Hematopoietic multipotent progenitor cell treated with erythropoietin and hydrocortisone succinate and interleukin-3 and kit ligand, for 4 days (in vitro differentiated cells): ENCODE measurements around the gene EDNRB.
A peak's percentile ranks its signal among the peaks of the same experiment; 100 is the strongest.
"Not testable (repeated sequence)": the region's sequence is repeated elsewhere in the genome, so short reads cannot be mapped to it uniquely, and the experiment has no call there.

ENCODE experiments used
- DNase-seq: peaks from one replicate; pipeline ENCODE4 v3.0.0-alpha.2; 2015

The EDNRB gene

DNA sequence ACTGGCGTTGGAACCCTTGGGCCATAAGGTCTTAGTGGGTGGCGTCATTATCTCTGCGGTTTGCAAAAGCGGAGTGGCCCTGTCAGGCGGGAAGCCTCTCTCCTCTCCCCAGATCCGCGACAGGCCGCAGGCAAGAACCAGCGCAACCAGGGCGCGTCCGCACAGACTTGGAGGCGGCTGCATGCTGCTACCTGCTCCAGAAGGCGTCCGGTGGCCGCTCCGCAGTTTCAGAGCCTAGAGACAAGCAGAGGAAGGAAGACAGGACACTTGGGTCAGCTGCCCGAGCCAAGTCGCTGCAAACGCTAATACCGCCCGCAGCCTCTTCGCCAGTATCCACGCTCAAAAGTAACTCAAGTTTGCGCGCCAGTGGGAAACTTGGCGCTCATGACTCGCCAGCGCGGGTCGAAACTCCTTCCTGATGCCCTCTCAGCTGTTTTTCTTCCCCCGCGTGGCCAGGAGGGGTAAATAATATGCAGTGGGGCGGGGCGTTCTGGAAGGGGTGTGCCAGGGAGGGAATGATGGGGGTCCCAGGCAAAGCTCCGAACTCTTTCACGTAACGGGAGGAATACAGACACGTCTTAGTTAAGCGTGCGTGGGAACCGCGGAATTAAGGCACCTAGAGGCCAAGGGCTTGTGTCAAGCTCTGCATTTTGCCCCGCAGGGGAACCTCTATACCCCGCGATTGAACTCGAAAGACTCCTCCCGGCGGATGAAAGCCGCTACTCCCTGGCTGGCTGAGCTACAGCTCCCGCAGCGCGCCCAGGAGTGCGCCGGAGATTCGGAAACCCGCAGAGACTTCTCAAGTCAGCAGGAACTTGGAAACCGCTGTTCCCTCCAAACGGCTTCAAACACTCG is at the start of gene EDNRB:
TSS of gene EDNRB (minus strand) at position 441 of the 855 bp plus-strand sequence. CDS start at position 183, 258 bp downstream.
- peak; percentile 65 for DNase-seq

DNA sequence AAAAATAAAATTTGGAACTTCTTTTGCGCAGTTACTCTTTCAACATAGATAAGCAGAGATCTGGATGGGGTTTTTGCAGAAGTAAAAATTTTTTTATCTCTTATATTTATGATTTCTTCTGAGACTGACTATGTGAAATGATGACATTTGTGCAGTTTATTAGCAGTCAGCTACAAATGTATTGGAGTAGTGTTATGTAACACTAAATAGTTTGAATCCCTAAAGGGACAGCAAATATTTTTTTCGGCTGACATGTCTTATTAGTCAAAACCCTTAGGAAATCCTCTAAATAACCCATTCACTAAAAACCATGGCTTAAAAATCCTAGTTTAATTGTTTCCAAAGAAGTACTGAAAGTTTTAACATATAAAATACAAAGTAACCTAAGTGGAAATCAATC is 48.0 kb upstream of the EDNRB start:
- no peak for DNase-seq

DNA sequence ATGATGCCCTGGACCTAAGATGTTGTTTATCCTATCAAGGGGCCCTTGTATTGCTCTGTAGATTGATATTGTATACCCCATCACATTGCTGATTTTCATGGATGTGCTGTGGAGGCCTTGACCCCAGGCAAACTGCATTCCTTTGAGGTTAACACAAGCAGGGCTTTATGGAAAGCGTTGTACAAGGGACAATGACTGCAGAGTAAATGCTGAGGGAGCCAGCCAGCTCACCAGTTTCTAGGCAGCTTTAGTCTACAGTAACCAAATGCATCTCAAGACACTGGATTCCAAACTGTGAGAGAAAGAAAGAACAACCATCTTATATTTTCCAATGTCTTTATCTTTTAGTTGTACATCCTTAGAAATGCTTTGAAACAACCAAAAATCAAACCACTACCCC is 34.1 kb upstream of the EDNRB start:
- no peak for DNase-seq

DNA sequence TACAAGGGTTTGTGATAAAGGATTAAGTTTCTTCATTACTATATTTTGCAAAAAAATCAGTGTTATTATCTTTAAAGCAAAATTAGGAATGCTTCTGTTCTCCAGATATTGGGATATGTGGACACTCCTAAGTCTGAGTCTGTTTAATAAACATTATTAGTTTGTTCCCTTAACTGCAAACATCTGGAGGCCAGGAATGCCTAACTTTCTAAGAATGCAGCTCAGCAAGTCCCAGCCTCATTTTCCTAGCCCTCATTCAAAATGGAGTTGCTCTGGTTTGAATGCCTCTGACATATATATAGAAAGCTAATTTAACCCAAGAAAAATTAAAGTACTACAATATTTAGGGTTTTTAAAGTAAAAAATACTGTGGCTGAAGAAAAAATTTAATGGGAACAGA is 33.6 kb upstream of the EDNRB start:
- DNase-seq, result no peak

DNA sequence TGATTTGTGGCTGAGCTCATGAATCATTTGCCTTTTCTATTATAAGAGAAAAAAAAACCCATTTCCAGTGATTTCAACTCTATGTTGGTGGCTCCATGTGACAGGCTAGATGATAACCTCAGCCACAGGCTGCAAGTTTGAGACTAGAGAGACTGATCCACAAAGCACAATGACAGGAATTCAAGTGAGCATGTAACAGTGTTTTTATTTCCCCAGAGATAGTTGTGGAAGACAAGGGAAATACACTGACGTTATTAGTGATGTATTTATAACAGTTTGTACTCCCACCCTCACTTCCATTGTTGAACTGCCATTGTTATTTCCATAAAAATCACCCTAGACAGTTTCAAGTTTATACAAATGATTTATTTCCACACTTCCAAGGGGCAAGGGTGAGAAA is 27.9 kb upstream of the EDNRB start:
- DNase-seq, result no peak

DNA sequence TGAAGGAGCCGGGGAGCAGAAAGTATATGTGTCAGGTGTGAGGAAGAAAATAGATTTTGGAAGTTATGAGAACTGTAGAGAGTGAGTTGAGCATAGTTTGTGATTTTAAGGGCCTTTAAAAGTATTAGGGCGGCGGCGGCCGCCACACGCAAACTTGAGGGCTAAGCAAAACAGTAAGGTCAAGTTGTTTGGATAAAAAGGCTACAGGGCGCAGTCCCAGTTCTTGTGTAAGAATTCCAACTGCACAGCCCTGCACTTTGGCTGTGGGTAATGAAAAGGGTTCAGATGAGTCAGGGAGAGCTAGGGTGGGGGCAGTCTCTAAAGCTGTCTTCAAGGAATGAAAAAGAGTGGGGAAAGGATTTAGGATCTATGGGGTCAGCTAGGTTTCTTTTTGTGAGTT is 16.4 kb upstream of the EDNRB start:
- DNase-seq, result not testable (repeated sequence)

DNA sequence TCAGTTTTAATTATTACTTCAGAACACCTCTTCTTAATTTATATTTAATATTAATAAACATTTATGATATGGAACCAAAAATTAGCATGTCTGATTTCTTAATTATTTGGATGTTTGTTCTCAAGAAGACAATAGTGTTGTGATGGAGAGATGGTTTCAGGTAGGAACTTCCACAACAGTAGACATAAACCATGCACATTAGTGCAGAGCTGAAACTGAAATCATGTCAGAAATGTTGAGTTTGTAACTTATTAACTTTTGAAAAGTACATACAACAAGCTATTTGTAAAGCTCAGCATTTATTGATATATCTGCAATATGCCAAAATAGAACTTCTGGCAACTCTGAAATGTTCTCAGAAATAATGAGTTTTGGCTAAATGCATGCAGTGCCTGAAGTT is 11.8 kb upstream of the EDNRB start:
- DNase-seq, result no peak

DNA sequence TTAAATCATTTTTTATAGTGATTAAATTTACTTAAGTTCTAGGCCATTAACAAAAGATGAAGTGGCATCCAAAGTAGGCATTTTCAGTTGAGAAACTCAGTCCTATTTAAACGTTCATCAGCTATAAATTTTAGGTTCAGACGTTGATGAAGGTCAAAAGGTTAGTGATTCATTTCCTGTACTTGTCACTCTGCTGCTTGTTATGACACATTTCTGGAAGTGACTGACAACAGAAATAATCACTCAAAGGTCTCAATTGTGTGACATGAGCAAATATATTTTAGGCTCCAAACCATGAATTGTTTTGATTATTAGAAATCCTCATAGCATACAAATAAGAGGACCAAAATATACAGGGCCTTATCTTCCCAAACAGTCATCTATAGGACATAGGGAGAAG is 10.3 kb upstream of the EDNRB start:
- peak; percentile 4 for DNase-seq

DNA sequence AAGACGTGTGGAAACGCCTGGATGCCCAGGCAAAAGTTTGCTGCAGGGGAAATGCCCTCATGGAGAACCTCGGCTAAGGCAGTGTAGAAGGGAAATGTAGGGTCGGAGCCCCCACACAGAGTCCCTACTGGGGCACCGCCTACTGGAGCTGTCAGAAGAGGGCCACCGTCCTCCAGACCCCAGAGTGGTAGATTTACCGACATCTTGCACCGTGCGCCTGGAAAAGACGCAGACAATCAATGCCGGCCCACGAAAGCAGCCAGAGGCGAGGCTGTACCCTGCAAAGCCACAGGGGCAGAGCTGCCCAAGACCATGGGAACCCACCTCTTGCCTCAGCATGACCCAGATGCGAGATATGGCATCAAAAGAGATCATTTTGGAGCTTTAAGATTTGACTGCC is 7.0 kb upstream of the EDNRB start:
- no peak for DNase-seq

DNA sequence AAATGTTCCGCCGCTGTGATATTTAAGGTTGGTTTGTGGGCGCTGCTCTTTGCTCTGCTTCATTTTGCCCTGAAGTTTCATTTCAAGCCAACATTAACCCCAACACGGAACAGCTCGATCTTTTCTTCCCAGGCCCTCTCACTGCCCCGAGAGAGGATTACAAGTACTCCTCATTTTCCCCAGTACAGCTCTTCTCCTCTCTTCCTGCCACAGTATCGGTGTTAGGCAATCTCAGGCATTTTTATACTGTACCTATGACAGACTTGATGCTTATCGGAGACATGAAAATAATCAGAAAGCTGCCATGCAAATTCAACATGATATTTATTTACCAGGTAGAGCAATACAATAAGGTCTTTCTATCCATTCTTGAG is 1.3 kb upstream of the EDNRB start:
- peak; percentile 1 for DNase-seq

DNA sequence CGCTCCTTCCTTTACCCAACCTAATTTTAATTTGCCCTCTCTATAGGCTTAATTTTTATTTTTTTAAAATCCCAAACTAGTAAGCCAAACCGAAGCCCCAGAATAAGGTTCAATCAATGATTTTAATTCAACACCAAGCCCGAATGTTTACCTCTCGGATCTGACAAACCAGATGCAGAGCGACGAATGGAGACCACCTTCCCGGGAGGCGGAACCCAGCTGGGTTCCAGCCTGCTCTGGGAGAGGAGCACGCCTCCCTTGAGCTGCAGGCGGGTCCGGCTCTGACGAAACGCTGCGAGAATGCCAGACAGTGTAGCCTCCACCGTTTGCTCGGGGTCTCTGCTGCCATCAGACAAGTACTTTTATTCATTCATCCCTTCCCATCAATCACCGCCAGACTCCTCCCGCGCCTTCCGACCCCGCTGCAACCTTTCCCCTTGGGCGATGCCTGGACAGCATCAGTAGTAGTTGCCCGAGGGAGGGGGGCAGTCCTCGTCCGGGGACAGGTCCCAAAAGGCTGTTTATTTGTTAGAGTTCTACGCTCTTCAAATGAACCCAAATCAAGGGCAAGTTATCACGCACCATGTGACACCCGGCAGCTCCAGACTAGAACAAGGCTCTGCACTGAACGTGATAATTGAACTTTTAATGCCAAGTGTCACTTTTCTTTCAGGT is 752 bp upstream of the EDNRB start:
- DNase-seq, result peak; percentile 43

DNA sequence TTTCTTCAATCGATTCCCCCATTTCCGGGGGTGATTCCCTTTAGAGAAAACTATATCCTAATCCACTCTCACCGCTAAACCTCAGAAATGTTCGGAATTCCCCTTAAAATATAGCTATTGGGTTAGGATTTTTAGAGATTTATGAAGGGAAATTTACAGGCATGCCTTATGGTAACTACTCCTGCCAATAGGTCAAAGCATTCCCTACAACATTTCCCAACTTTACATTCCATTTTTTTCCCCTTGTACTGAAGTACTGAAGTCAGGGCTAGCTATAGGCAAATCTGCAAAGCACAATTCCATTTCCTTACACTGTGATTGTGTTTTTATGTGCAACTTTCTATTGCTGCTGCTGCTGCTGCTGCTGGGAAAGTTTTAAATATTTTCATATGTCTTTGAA is 2.1 kb downstream of the EDNRB start:
- DNase-seq, result no peak

DNA sequence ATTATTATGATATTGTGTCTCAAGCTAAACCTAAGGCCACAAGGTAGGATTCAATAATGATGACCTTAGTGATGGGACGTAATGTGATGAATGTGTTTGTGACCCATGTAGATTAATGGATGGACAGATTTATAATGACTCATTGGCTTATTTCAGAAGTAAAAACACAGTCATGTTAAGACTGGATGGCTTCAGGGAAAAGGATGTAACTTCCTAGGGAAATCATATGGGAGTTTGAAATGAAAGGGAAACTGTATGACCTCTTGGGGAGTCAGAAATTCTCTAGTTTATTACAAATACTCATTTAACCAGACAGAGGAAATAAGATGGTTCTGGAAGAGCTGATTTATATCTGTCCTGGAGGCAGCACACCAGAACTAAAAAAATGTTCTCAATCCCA is 2.9 kb downstream of the EDNRB start:
- no peak for DNase-seq

DNA sequence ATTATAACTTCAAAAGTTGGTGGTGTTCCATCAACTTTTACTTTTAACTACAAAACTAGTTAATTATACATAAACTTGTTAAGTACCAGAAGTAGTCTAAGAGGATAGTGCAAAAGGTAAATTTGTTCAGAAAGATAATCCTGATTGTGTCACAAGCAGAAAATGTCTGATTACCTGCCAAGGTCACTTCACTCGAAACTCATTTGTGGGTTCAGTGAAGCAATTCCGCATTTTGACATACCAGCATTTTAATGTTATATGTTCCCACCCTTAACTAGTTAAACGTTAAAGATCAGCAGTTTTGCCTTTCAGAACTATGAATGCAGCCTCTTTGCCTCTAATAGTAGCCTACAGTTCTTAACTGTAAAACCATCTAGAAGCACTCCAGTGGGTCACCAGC is 5.6 kb downstream of the EDNRB start:
- DNase-seq, result no peak

DNA sequence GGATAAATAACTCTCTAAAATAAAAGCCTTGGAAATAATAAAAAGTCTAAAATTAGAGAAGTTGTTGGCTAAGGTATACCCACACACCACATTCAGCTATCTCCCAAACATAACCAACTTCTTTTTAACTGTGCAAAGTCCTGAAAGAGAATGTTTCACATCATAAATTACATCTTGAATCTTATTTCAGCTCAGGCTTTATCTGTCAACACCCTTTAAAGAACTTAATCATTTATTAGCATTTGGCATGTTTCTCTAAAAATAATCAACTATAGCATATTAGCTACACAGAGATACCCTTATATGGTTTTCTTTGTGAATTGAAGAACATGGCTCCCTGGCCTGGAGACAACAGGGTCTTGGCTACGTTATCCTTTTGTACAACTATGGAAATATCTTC is 6.9 kb downstream of the EDNRB start:
- no peak for DNase-seq

DNA sequence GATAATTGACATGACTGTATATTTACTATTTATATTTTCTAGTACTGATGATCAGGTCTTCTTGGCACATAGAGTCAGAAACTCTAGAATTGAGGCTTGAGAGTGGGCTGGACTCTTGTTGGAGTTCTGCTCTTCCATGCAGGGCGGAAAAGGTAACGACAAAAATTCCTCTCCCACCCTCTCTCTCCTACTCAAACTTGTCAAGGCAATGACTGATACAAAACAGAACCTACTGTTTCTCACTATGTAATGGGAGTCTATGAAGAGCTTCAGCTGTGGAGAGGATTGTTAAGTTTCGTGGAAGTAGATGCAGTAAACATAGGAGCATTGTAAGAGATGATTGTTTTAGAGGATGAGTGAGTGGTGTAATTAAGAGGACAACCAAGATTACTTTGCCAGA is 8.8 kb downstream of the EDNRB start:
- DNase-seq, result no peak

DNA sequence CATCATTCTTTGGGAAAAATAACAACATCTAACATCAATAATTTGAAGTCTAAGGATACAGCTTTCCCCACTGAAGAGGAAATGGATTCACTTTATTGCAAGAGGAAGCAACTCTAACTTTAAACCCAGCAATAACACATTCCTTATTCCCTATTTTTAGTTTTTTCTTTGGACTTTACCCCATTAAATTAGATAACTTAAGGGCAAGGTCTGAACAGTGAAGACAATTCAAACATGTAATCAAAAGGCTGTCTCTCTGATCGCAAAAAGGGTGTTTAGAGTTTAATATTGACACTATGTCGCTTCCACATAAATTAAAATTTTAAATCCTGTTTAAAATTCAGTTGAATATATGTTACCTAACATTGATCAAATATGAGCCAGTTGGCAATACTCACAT is 10.1 kb downstream of the EDNRB start:
- DNase-seq, result no peak

DNA sequence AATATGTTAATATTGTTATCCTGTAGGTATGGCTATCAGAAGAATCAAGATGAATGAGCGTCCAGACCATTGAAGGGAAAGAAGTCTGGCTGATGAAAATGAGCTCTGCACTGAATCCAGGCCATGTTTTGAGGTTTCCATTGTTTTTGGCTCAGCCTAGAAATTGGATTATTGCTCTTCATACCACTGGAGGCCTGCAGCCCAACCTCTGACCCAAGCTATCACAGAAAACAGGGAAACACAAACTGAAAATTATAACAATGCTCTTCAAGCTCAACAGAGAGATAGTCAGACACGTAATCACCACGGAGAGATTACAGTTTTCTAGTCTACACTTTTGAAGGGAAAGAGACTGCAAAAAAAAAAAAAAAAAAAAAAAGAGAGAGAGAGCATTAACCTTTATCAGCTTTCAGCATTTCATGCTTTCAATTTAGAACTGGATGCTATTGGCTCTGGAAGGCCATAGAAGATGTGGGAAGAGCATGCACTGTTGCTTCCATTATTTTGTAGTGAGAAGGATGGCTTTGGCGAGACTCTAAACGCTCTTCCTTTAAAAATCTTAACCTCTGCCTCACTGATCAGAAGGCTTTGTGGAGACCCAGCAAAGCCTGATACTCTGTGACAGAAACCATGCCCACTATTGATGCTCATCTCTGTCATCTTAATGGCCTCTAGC is 10.8 kb downstream of the EDNRB start:
- DNase-seq, result no peak

DNA sequence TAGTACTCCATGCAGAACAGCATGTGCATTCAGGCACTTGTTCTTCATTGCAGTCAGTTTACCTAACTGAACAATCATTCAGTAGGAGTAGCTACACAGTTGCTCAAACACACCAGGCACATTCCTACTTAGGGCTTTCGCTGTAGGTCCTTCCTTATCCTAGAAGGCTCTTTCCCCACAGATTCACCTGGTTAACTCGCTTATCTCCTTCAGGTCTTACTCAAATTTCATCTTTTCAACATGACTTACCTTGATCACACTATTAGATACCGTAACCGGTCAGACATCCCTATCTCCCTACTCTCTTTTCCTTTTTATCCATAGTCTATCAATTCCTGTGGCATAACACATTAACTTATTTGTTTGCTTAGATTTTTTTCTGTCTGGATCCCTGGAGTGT is 14.6 kb downstream of the EDNRB start:
- no peak for DNase-seq

DNA sequence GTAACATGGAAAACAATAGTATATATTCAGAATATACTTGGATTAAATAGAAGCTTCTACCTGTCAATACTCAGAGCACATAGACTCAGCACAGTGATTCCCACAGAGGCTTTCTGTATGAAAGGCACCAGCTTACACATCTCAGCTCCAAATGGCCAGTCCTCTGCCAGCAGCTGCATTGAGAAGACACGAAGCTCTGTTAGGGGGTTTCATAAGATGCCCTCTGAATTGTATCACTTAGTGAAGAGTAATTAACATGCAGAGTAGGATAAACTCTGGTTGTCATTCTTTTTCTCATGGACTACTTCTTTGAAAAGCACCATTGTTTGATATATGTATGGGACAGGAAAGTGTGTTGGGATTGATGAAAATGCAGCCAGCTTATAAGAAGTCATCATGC is 15.2 kb downstream of the EDNRB start:
- no peak for DNase-seq

DNA sequence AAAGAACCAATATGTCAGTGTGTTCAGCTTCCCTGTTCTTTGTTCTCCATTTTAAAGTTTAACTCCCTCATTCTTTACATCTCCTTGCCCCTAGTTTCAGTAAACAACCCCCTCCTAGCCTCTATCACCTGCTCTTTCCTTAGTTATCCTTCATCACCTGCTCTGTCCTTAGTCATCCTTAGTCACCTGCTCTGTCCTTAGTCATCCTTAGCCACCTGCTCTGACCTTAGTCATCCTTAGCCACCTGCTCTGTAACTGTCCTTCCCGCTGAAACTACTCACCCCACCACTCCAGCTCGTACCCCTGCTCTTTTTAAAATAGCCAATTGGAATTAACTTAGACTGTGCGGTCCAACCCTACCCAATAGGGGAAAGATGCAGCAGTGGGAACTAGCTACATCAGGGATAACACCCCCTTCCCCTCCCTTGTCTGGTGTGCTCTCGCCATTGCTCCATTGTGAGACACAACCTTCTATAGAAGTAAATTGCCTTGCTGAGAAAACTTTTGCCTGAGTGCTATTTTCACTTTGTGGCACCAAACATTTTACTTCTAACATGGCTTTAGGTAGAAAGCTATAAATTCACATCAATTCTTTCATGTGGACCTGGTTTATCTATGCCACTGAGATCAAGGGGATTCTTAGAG is 16.2 kb downstream of the EDNRB start:
- DNase-seq, result no peak

DNA sequence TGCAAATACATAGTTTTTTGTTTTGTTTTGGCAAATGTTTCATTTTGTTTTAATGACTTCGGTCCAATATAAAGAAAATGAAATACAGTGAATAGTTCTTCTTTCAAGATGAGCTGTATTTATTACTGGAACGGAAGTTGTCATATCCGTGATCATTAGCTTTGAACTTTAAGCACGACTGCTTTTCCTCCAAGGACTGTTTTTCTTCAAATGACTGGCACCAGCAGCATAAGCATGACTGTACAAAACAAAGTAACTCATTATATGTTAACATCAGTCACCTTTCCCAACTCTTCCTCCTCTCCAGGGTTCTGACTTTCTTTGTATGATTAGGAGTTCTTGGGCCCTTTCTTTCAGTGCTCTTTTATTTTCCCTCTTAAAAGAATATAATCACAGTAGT is 20.5 kb downstream of the EDNRB start:
- DNase-seq, result no peak

DNA sequence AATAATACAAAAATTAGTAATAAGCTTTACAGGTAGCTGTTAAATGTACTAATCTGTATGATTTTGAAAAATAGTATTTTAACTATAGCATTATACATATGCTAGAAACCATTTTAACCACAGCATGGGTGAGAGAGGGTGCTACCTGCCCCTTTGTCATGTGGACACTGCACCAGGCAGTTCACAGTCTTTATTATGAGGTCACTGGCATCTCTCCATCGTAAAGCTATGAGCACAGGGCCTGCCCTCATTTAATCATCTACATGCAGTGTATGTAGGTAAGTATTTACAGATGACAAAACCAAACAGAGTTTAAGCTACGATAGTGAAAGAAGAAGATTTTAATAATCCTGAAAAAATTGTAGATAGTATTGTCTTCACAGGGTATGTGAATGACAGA is 21.7 kb downstream of the EDNRB start:
- DNase-seq, result no peak

DNA sequence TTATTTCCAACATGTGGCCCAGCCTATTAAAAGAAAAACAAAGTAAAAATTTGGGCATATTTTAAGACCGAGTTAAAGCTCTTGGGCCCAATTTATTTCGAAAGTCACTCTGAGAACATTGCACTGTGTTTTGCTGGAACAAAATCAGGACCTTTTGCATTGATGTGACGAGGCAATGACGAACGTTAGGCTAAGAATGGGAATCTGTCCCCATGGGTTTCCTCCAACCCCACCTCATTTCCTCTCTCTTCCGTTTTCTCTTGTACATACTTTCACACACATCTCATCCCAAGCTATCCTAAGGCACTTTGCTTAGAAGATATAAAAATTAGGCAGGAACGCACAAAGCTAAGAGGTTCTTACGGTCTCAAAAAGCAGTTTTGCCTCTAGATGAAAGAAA is 22.1 kb downstream of the EDNRB start:
- DNase-seq, result no peak
